Kidney tubule cell (primary cell): ENCODE measurements around the gene ERICH3.
A peak's percentile ranks its signal among the peaks of the same experiment; 100 is the strongest.
"Not testable (repeated sequence)": the region's sequence is repeated elsewhere in the genome, so short reads cannot be mapped to it uniquely, and the experiment has no call there.

Experiments used
- DNase-seq: peaks from one replicate; pipeline ENCODE4 v3.0.0-alpha.2; 2018; ENCODE audit warnings: low spot score

ERICH3 gene

GRCh38 chr1:74681001-74681400, 7.4 kb upstream of the ERICH3 start:
- no peak for DNase-seq

GRCh38 chr1:74679811-74680210, 6.2 kb upstream of the ERICH3 start:
- DNase-seq: no peak

GRCh38 chr1:74677926-74678325, 4.3 kb upstream of the ERICH3 start:
- DNase-seq: no peak

GRCh38 chr1:74674278-74675048, 871 bp upstream of the ERICH3 start:
- DNase-seq: no peak

- not testable (repeated sequence) for DNase-seq
These were observed 2.7 kb downstream of the ERICH3 start for GRCh38 chr1:74670866-74671265.

GRCh38 chr1:74654708-74655107, 18.9 kb downstream of the ERICH3 start:
- DNase-seq: no peak

- peak; percentile 100 for DNase-seq
These were observed 20.9 kb downstream of the ERICH3 start for GRCh38 chr1:74652711-74653139.

GRCh38 chr1:74650561-74650960, 23.0 kb downstream of the ERICH3 start:
- DNase-seq: peak; percentile 61

- peak; percentile 46 for DNase-seq
These were observed 31.7 kb downstream of the ERICH3 start for GRCh38 chr1:74641876-74642275.

- no peak for DNase-seq
These were observed 32.4 kb downstream of the ERICH3 start for GRCh38 chr1:74641161-74641560.

GRCh38 chr1:74637296-74637695, 36.3 kb downstream of the ERICH3 start:
- no peak for DNase-seq

- DNase-seq: peak; percentile 13
These were observed 44.3 kb downstream of the ERICH3 start for GRCh38 chr1:74629283-74629682.

GRCh38 chr1:74623716-74624115, 49.9 kb downstream of the ERICH3 start:
- no peak for DNase-seq

GRCh38 chr1:74620242-74620641, 53.4 kb downstream of the ERICH3 start:
- DNase-seq: no peak

- DNase-seq: no peak
These were observed 54.6 kb downstream of the ERICH3 start for GRCh38 chr1:74618974-74619373.

- no peak for DNase-seq
These were observed 59.7 kb downstream of the ERICH3 start for GRCh38 chr1:74613894-74614293.

GRCh38 chr1:74611887-74612286, 61.7 kb downstream of the ERICH3 start:
- DNase-seq: no peak

GRCh38 chr1:74610961-74611360, 62.6 kb downstream of the ERICH3 start:
- DNase-seq: no peak

- no peak for DNase-seq
These were observed 63.7 kb downstream of the ERICH3 start for GRCh38 chr1:74609810-74610371.

GRCh38 chr1:74596717-74597116, 76.9 kb downstream of the ERICH3 start:
- DNase-seq: no peak

GRCh38 chr1:74593887-74594866, 79.4 kb downstream of the ERICH3 start:
- DNase-seq: no peak

- no peak for DNase-seq
These were observed 80.8 kb downstream of the ERICH3 start for GRCh38 chr1:74592580-74593355.
